AG04449 (cell line): ENCODE data around the gene TFDP2.

Source experiments
- CTCF ChIA-PET: fragments of 350-600 bp; formaldehyde crosslinking; extraction: SDS; loops from one replicate; lab custom pipeline; 2021; ENCODE audit warnings: antibody characterized with exemption; lab: Yijun Ruan, JAX
- POLR2A ChIA-PET: fragments of 400-600, 350-600 bp; formaldehyde crosslinking; extraction: SDS; loops from one replicate; lab custom pipeline; 2020; ENCODE audit warnings: antibody characterized with exemption, inconsistent platforms; lab: Yijun Ruan, JAX
- DNase-seq: peaks from one replicate; pipeline ENCODE4 v3.0.0-alpha.2; 2010; ENCODE audit warnings: low read depth, low spot score
- H3K4me3 ChIP-seq: 2 replicates; pipeline ENCODE4 v1.5.1; 2011; ENCODE audit warnings: low read depth, mild to moderate bottlenecking, control low read depth, low read length
- TF ChIP-seq, protein P1 (sequence below): IDR thresholded peaks from one replicate; pipeline ENCODE4 v1.5.1; 2011; ENCODE audit warnings: mild to moderate bottlenecking, moderate library complexity, low read length, control low read depth, inconsistent platforms; ENCODE audit not compliant: insufficient read depth; ENCODE audit errors: missing control alignments

TFDP2 gene

DNA sequence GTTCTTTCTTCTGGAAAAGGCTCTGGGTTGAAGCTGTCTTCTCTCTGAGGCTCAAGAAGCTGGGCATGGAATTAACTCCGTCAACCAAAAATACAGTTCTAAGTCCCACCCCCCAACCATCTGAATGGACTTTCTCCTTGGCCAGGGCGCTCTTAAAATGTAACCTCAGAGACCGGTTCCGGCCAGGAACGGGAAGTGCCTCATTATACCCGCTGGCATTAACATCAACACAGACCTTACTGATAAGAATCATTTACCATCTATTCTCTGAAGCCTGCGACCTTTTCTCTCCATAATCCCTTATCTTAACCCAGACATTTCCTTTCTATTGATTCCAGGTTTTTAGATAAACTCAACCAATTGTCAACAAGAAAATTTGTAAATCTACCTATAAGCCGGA lies 208.3 kb downstream of the TFDP2 start:
- POLR2A ChIA-PET: no interaction called here
- CTCF ChIA-PET: interaction anchor here (1.4 kb wide), 1 partner anchor 13 kb away, joined by 3 read pairs; no protein-coding TSS in a partner anchor
- no peak overlapping the region for H3K4me3 ChIP-seq
- TF ChIP-seq, protein P1, sequence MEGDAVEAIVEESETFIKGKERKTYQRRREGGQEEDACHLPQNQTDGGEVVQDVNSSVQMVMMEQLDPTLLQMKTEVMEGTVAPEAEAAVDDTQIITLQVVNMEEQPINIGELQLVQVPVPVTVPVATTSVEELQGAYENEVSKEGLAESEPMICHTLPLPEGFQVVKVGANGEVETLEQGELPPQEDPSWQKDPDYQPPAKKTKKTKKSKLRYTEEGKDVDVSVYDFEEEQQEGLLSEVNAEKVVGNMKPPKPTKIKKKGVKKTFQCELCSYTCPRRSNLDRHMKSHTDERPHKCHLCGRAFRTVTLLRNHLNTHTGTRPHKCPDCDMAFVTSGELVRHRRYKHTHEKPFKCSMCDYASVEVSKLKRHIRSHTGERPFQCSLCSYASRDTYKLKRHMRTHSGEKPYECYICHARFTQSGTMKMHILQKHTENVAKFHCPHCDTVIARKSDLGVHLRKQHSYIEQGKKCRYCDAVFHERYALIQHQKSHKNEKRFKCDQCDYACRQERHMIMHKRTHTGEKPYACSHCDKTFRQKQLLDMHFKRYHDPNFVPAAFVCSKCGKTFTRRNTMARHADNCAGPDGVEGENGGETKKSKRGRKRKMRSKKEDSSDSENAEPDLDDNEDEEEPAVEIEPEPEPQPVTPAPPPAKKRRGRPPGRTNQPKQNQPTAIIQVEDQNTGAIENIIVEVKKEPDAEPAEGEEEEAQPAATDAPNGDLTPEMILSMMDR: no peak
- no peak for DNase-seq

DNA sequence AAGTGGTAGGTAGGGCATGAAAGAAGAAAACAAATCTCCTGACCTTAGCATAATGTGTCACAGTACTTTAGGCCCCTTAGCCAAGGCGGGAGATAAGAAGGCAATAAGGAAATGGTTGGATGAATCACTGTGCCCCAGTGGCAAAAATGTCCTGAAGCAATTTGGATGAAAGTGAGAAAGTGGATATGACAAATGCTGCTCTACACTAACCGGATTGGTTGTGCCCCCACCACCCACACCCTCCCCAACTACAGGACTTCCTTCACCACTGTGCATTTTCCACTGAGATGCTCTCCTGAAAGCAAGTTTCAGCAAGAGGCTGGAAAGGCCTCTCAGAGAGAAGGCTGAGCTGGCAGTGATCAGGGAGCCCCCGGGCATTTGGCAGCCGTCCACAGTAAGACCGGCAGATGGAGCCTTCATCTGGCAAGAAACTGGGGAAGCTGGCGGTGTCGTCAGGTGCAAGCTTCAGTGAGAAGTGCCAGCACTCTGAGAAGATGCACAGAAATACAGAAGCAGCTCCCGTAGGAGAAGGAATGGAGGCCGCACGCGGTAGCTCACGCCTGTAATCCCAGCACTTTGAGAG lies 209.1 kb downstream of the TFDP2 start:
- no peak overlapping the region for H3K4me3 ChIP-seq
- CTCF ChIA-PET: interaction anchor here (0.9 to 1.4 kb wide), 2 partner anchors 14 to 27 kb away, joined by 3 read pairs; no protein-coding TSS in a partner anchor
- POLR2A ChIA-PET: no interaction called here
- TF ChIP-seq, protein P1: no peak
- no peak for DNase-seq

DNA sequence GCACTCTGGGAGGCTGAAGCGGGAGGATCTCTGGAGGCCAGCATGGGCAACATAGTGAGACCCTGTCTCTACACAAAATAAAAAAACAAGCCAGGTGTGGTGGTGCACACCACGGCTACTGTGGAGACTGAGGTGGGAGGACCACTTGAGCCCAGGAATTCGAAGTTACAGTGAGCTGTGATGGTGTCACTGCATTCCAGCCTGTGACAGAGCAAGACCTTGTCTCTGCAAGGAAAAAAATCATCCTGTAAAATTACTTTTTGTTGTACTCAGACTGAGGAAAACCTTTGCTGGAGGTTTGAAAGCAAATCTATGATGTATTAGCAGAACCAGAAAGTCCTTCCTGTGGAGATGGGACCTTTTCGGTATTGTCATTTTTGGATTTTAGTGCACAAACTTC lies 209.6 kb downstream of the TFDP2 start:
- POLR2A ChIA-PET: no interaction called here
- TF ChIP-seq, protein P1: no peak
- no peak for DNase-seq
- no peak overlapping the region for H3K4me3 ChIP-seq
- CTCF ChIA-PET: interaction anchor here (0.9 kb wide), 1 partner anchor 26 kb away, joined by 3 read pairs; no protein-coding TSS in a partner anchor

DNA sequence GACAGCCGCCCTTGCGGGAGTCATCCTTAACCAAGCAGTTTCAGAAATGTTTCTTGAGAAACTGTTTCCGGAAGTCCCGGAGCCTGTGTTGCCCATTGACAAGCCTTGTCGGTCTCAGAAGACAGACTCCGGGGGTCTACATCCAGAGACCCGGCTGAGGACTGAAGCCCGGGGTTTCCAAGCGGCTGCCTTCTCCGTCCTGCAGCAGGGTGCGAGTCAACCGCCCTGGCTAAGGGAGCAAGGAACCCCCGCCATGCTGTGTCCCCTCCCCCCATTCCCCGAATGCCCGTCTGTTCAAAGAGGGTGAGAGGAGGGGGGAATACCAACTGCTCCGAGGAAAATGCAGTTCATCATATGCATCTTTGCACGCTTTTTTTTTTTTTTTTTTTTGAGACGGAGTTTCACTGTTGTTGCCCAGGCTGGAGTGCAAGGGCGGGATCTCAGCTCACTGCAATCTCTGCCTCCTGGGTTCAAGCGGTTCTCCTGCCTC lies 211.3 kb downstream of the TFDP2 start:
- no peak overlapping the region for H3K4me3 ChIP-seq
- no peak for DNase-seq
- TF ChIP-seq, protein P1: no peak
- CTCF ChIA-PET: interaction anchor here (0.8 kb wide), 1 partner anchor 16 kb away, joined by 3 read pairs; no protein-coding TSS in a partner anchor
- POLR2A ChIA-PET: no interaction called here

DNA sequence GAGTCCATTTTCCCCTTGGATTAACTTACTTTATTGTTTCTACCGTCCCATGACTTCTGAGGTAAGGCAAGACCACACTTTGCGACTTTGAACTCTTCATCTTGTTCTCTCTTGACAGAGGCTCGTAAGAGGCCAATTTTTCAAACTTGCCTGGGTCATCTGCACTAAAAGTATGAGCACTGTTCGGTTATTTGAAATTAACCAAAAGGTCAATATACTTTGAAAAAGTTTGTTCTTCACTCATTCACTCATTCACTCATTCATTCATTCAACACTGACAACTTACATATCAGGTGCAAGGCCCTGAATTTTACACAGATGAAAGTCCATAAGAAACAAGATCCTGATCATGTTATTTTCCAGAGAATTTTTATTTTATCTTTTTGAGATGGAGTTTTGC lies 215.0 kb downstream of the TFDP2 start:
- no peak for DNase-seq
- TF ChIP-seq, protein P1: no peak
- H3K4me3 ChIP-seq: no peak overlapping the region
- ChIA-PET CTCF (interaction anchor here (1.0 kb wide), 1 partner anchor 10 kb away, joined by 3 read pairs; no protein-coding TSS in a partner anchor), POLR2A (no interaction called here)

DNA sequence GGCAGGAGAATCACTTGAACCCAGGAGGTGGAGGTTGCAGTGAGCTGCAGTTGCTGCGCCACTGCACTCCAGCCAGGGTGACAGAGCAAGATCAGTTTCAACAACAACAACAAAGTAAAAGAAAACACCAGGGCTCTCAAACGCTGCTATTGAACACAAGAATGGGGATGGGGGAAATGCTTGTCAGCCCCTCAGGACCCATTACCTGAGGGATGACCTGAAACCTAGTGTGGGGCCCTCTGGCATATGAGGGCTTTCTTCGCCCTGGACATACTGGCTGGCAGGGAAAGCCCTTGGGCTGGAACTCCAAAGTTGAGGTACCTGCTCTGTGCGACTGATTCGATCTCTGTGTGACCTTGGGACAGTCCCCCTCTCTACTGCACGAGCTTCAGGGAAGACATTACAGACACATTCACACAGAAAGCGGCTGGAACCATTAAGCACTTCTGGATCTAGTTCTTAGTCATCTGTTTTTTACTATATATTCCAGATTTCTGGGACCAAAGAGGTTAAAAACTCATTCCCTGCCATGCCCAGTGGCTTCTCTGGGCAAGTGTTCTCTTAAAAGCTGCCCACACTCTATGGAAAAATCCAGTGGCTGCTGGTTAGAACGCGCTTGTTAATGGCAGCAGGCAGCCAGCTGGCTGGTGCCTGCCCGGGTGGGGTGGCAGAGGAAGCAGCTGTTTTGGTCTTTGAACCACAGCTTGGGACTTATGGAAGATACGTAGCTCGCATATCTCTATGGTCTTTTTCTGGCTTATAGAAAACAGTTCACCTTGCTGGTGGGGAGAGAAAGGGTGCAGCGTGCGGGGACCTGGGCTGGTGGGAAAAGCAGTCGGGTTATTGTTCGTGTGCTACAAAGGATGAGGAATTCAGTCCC lies 215.7 kb downstream of the TFDP2 start:
- ChIA-PET POLR2A (no interaction called here), CTCF (interaction anchor here (1.0 kb wide), 1 partner anchor 11 kb away, joined by 3 read pairs; no protein-coding TSS in a partner anchor)
- TF ChIP-seq, protein P1: no peak
- DNase-seq: no peak
- H3K4me3 ChIP-seq: no peak overlapping the region
